Neural cell (in vitro differentiated cells): ENCODE measurements around the gene PIP5K1B. TPM values are rescaled to one million over a fixed set of nuclear protein-coding genes. Genes with fewer than 3 reads are reported as not detected.

Experiments
- H2AFZ ChIP-seq: fragments of 200-600, 300-800 bp; sonication (generic), shearing (Covaris generic); 2 replicates; pipeline ENCODE4 v1.6.0; 2014; ENCODE audit warnings: low read depth, mild to moderate bottlenecking, antibody characterized with exemption, low read length, moderate library complexity
- H3F3A ChIP-seq: fragments of 200-600 bp; shearing (Covaris generic); 2 replicates; pipeline ENCODE4 v1.6.1; 2016; ENCODE audit warnings: mild to moderate bottlenecking, moderate library complexity, mixed read lengths, antibody characterized with exemption, low read length; ENCODE audit not compliant: insufficient read depth, poor library complexity, severe bottlenecking
- H3K27ac ChIP-seq: fragments of 200-600, 300-800 bp; sonication (generic), shearing (Covaris generic); 2 replicates; pipeline ENCODE4 v1.5.1; 2014; ENCODE audit warnings: mild to moderate bottlenecking, low read length, moderate library complexity
- H3K27me3 ChIP-seq: fragments of 300-800, 200-600 bp; sonication (generic), shearing (Covaris generic); 2 replicates; pipeline ENCODE4 v1.6.0; 2014; ENCODE audit warnings: mild to moderate bottlenecking, low read depth, low read length, moderate library complexity; ENCODE audit not compliant: insufficient read depth
- H3K36me3 ChIP-seq: fragments of 300-800, 200-600 bp; sonication (generic), shearing (Covaris generic); 2 replicates; pipeline ENCODE4 v1.5.1; 2014; ENCODE audit warnings: mild to moderate bottlenecking, antibody characterized with exemption, low read length, moderate library complexity; ENCODE audit not compliant: insufficient read depth
- H3K4me2 ChIP-seq: fragments of 300-800, 200-600 bp; sonication (generic), shearing (Covaris generic); 2 replicates; pipeline ENCODE4 v1.6.0; 2014; ENCODE audit warnings: mild to moderate bottlenecking, low read length
- H3K4me3 ChIP-seq: fragments of 300-800, 200-600 bp; sonication (generic), shearing (Covaris generic); 2 replicates; pipeline ENCODE4 v1.5.1; 2014; ENCODE audit warnings: mild to moderate bottlenecking, low read length, moderate library complexity
- H3K79me2 ChIP-seq: fragments of 200-600 bp; shearing (Covaris generic); replicated peaks from 2 replicates; pipeline ENCODE4 v1.6.0; 2014; ENCODE audit warnings: mild to moderate bottlenecking, low read length, moderate library complexity; ENCODE audit not compliant: insufficient read depth
- H3K9ac ChIP-seq: fragments of 300-800, 200-600 bp; sonication (generic), shearing (Covaris generic); 2 replicates; pipeline ENCODE4 v1.6.1; 2016; ENCODE audit warnings: mild to moderate bottlenecking, low read length, mixed read lengths
- H3K9me2 ChIP-seq: fragments of 200-600 bp; shearing (Covaris generic); 2 replicates; pipeline ENCODE4 v1.6.1; 2016; ENCODE audit warnings: mild to moderate bottlenecking, low read length, mixed read lengths; ENCODE audit not compliant: insufficient read depth
- H3K9me3 ChIP-seq: fragments of 200-600, 300-800 bp; sonication (generic), shearing (Covaris generic); 2 replicates; pipeline ENCODE4 v1.6.1; 2016; ENCODE audit warnings: mild to moderate bottlenecking, mixed run types, low read length, moderate library complexity, mixed read lengths
- H4K20me1 ChIP-seq: fragments of 200-600 bp; shearing (Covaris generic); 2 replicates; pipeline ENCODE4 v1.6.1; 2016; ENCODE audit warnings: mild to moderate bottlenecking, mixed run types; ENCODE audit not compliant: insufficient read depth
- CTCF ChIP-seq: fragments of 450-650 bp; IDR thresholded peaks from 2 replicates; pipeline ENCODE4 v1.5.1; 2014; ENCODE audit warnings: antibody characterized with exemption, mild to moderate bottlenecking, moderate library complexity; ENCODE audit not compliant: poor library complexity, severe bottlenecking
- EP300 ChIP-seq: fragments of 450-650 bp; conservative IDR thresholded peaks from 2 replicates; pipeline ENCODE4 v1.6.1; 2014; ENCODE audit warnings: antibody characterized with exemption, mild to moderate bottlenecking, moderate library complexity; ENCODE audit not compliant: poor library complexity, severe bottlenecking
- EZH2 ChIP-seq: fragments of 200-600, 300-800 bp; shearing (Covaris generic), sonication (generic); IDR thresholded peaks from 2 replicates; pipeline ENCODE4 v1.6.1; 2014; ENCODE audit warnings: antibody characterized with exemption, low read length, borderline replicate concordance, mild to moderate bottlenecking; ENCODE audit not compliant: insufficient read depth, poor library complexity, severe bottlenecking
- MXI1 ChIP-seq: fragments of 450-650 bp; conservative IDR thresholded peaks from 2 replicates; pipeline ENCODE4 v1.6.1; 2014; ENCODE audit warnings: antibody characterized with exemption, mild to moderate bottlenecking; ENCODE audit not compliant: poor library complexity, severe bottlenecking
- POLR2AphosphoS5 ChIP-seq: IDR thresholded peaks from 2 replicates; pipeline ENCODE4 v1.6.1; 2012
- RAD21 ChIP-seq: fragments of 450-650 bp; conservative IDR thresholded peaks from 2 replicates; pipeline ENCODE4 v1.6.1; 2014; ENCODE audit warnings: antibody characterized with exemption, mild to moderate bottlenecking, moderate library complexity
- SMC3 ChIP-seq: fragments of 450-650 bp; conservative IDR thresholded peaks from 2 replicates; pipeline ENCODE4 v1.6.1; 2014; ENCODE audit warnings: antibody characterized with exemption, mild to moderate bottlenecking, moderate library complexity; ENCODE audit not compliant: poor library complexity
- TAF1 ChIP-seq: IDR thresholded peaks from 2 replicates; pipeline ENCODE4 v1.6.1; 2012; ENCODE audit warnings: low read depth
- polyA plus RNA-seq: library from polyadenylated mRNA; depleted of rRNA; stranded (reverse); fragments of >200 nt; gene quantifications from 2 replicates; pipeline ENCODE4 v1.2.3, GENCODE V29; 2014
- TF ChIP-seq, protein P1 (sequence below): IDR thresholded peaks from 2 replicates; pipeline ENCODE4 v1.6.1; 2012; ENCODE audit warnings: borderline replicate concordance

The PIP5K1B gene
- polyA plus RNA-seq, 1 donor from 2014 or later, result 1.5 TPM

DNA sequence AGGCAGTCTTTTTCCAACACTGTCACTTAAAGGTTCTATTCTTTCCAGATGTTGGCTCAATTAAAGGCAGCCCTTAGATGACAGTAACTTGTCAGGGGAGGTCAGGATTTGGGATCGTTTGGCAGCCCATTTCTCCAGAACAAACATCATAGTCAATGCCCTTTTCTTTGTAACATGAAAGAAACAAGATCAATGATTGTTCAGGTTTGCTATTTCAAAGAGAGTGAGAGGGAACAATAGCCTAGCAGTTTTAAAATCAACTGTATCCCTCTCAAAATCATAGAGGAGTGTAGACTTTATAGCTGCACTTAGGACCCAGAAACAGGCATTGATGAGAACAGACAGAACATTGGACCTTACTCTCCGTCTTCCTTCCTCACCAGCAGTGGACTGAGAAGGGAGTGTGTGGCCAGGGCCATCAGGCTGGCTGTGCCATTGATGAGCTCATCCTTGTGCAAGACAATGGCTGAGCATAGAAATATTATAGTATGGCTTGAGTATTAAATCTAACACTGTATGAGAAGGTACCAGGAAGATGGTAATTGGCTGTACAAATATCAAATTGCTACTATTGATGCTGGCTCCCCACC, 130.0 kb downstream of the PIP5K1B start:
- H3K27ac ChIP-seq, result no peak overlapping the region
- no peaks in the 10 kb centered on the region for H3K27me3 ChIP-seq
- no peaks in the 10 kb centered on the region for H3K9me3 ChIP-seq
- H3K4me3 ChIP-seq, result no peak overlapping the region
- no peaks in the 10 kb centered on the region for H3F3A ChIP-seq
- no peak overlapping the region for H3K4me2 ChIP-seq
- H2AFZ ChIP-seq, result no peak overlapping the region
- no peak for TF ChIP-seq RAD21
- TF ChIP-seq, protein P1, sequence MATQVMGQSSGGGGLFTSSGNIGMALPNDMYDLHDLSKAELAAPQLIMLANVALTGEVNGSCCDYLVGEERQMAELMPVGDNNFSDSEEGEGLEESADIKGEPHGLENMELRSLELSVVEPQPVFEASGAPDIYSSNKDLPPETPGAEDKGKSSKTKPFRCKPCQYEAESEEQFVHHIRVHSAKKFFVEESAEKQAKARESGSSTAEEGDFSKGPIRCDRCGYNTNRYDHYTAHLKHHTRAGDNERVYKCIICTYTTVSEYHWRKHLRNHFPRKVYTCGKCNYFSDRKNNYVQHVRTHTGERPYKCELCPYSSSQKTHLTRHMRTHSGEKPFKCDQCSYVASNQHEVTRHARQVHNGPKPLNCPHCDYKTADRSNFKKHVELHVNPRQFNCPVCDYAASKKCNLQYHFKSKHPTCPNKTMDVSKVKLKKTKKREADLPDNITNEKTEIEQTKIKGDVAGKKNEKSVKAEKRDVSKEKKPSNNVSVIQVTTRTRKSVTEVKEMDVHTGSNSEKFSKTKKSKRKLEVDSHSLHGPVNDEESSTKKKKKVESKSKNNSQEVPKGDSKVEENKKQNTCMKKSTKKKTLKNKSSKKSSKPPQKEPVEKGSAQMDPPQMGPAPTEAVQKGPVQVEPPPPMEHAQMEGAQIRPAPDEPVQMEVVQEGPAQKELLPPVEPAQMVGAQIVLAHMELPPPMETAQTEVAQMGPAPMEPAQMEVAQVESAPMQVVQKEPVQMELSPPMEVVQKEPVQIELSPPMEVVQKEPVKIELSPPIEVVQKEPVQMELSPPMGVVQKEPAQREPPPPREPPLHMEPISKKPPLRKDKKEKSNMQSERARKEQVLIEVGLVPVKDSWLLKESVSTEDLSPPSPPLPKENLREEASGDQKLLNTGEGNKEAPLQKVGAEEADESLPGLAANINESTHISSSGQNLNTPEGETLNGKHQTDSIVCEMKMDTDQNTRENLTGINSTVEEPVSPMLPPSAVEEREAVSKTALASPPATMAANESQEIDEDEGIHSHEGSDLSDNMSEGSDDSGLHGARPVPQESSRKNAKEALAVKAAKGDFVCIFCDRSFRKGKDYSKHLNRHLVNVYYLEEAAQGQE, result no peak
- H3K36me3 ChIP-seq, result no peaks in the 10 kb centered on the region
- H4K20me1 ChIP-seq, result no peaks in the 10 kb centered on the region
- H3K9ac ChIP-seq, result no peak overlapping the region
- H3K79me2 ChIP-seq, result no peaks in the 10 kb centered on the region
- no peaks in the 10 kb centered on the region for H3K9me2 ChIP-seq

GRCh38 chr9:68836788-68837187, 131.7 kb downstream of the PIP5K1B start:
- no peak overlapping the region for H3K9ac ChIP-seq
- no peaks in the 10 kb centered on the region for H4K20me1 ChIP-seq
- H3K27me3 ChIP-seq, result no peaks in the 10 kb centered on the region
- no peak overlapping the region for H2AFZ ChIP-seq
- no peak overlapping the region for H3K4me3 ChIP-seq
- TF ChIP-seq SMC3 (no peak), EP300 (no peak), MXI1 (no peak), POLR2AphosphoS5 (no peak), EZH2 (no peak)
- H3K9me2 ChIP-seq, result no peaks in the 10 kb centered on the region
- no peaks in the 10 kb centered on the region for H3K79me2 ChIP-seq
- H3K36me3 ChIP-seq, result no peaks in the 10 kb centered on the region
- H3K9me3 ChIP-seq, result no peaks in the 10 kb centered on the region
- H3F3A ChIP-seq, result no peaks in the 10 kb centered on the region
- H3K27ac ChIP-seq, result no peak overlapping the region
- H3K4me2 ChIP-seq, result no peak overlapping the region

GRCh38 chr9:68838245-68838644, 133.2 kb downstream of the PIP5K1B start:
- H3K79me2 ChIP-seq, result no peaks in the 10 kb centered on the region
- H3K9ac ChIP-seq, result no peak overlapping the region
- no peaks in the 10 kb centered on the region for H3K27me3 ChIP-seq
- TF ChIP-seq POLR2AphosphoS5 (no peak), CTCF (no peak), TAF1 (no peak), EP300 (no peak), SMC3 (no peak), RAD21 (no peak), EZH2 (no peak), MXI1 (no peak)
- TF ChIP-seq, protein P1, result no peak
- H3F3A ChIP-seq, result no peaks in the 10 kb centered on the region
- no peak overlapping the region for H3K27ac ChIP-seq
- no peak overlapping the region for H3K4me2 ChIP-seq
- no peaks in the 10 kb centered on the region for H4K20me1 ChIP-seq
- H2AFZ ChIP-seq, result no peak overlapping the region
- no peaks in the 10 kb centered on the region for H3K9me2 ChIP-seq
- H3K4me3 ChIP-seq, result no peak overlapping the region
- no peaks in the 10 kb centered on the region for H3K9me3 ChIP-seq
- no peaks in the 10 kb centered on the region for H3K36me3 ChIP-seq
